Renal pelvis (tissue), 3 donors: ENCODE results near the gene ZRANB3. TPM values are rescaled to one million over a fixed set of nuclear protein-coding genes. Genes with fewer than 3 reads are reported as not detected.

Experiments
- polyA plus RNA-seq, 3 donors: library from polyadenylated mRNA; unstranded; fragments of 120-200 nt; gene quantifications; one replicate each; pipeline ENCODE4 v1.2.1, GENCODE V29; 2013; ENCODE audit not compliant: insufficient read length in 3 of 3

Gene ZRANB3
- polyA plus RNA-seq, 3 donors = 8.4 to 11.1 (median 10.9) TPM

Other genes with a start within 250 kb of the ZRANB3 start
- 10 to 100 TPM; 34.2 to 39.6 (median 34.4) TPM for gene R3HDM1, start 266 bp upstream of the ZRANB3 start, polyA plus RNA-seq
- 100 to 1,000 TPM; 133 to 157 (median 147) TPM for gene UBXN4, start 210.6 kb upstream of the ZRANB3 start, polyA plus RNA-seq